HG02678 (cell line): Measurements from ENCODE around the gene STRIP2.
"Not testable (repeated sequence)": the region's sequence is repeated elsewhere in the genome, so short reads cannot be mapped to it uniquely, and the experiment has no call there.

Source experiments
- ATAC-seq: cut with Tn5 transposase; IDR thresholded peaks from one replicate; pipeline ENCODE4 v1.9.1; 2021; ENCODE audit warnings: mild to moderate bottlenecking, moderate library complexity; ENCODE audit not compliant: unreplicated experiment

STRIP2 gene

DNA sequence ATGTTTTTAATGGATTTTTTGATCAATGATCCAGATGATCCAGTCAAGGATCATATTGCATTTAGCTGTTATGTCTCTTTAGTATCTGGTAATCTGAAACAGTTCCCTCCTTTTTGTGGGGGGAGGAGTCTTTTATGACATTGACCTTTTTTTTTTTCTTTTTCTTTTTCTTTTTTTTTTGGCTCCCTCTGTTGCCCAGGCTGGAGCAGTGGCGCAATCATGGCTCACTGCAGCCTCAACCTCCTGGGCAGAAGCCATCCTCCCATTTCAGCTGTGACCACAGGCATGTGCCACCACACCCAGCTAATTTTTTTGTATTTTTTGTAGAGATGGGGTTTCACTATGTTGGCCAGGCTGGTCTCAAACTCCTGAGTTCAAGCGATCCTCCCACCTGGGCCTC lies 90.2 kb downstream of the STRIP2 start:
- not testable (repeated sequence) for ATAC-seq

DNA sequence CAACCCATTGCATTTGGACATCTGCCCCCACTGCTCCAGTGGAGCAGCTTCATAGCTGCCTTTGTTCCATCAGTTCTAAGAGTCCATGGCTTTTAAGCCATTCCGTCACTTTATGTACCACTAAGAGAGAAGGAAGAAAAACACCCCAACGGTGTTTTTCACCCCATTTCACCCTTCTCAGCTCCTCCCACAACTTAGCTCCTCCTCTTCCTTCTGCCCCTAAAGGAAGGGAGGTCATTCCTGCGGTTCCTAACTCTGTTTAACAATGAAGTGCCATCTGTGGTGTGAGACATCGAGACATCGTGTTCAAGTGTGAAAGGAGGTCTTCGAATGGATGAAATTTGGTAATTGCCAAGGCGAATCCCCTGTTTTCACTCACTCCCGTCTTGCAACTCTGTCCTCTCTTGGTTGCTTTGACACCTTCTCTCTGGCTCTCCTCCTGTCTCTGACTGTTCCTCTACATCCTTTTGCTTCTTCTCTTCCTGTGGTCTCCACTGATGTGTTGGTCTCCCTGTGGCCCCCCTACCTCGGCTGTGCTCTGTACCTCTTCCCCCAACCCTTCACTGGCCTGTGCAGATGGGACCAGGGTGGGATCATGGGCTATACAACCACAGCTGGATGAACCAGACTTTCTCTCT lies 91.1 kb downstream of the STRIP2 start:
- no peak for ATAC-seq

DNA sequence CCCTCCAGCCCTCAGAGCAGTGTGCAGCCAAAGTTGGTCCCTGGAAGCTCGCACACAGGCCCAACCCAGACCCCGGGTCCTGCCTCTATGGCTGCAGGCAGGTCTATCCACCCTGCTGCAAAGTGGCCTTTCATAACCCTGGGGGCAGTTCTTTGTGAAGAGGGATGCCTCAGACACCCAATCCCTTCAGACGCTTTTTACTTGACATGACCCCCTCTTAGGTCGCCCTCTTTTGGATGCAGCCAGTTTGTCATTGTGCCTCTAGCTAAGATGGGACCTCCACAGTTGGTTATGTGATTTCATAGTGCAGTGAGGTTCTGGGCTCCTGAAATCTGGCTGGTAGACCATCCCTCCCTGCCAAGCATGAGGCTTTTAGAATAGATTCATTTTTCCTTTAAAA lies 95.4 kb downstream of the STRIP2 start:
- ATAC-seq: no peak

DNA sequence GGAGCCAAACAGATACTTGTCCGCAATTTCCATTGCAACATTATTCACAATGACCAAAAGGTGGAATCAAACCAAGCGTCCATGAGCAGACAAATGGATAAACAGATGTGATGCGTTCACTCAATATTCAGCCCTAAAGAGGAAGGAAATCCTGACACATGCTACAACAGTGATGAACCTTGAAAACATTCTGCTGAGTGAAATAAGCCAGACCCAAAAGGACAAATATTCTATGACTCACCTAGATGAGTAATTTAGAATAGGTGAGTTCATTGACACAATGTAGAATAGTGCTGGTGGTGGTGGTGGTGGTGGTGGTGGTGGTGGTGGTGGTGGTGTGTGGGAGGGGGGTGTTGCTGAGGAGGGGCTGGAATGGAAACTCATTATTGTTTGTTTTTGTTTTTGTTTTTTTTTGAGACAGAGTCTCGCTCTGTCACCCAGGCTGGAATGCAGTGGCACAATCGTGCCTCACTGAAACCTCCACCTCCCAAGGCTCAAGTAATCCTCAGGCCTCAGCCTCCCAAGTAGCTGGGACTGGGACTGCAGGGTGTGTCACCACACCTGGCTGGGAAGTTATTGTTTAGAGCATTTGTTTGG lies 96.7 kb downstream of the STRIP2 start:
- no peak for ATAC-seq

DNA sequence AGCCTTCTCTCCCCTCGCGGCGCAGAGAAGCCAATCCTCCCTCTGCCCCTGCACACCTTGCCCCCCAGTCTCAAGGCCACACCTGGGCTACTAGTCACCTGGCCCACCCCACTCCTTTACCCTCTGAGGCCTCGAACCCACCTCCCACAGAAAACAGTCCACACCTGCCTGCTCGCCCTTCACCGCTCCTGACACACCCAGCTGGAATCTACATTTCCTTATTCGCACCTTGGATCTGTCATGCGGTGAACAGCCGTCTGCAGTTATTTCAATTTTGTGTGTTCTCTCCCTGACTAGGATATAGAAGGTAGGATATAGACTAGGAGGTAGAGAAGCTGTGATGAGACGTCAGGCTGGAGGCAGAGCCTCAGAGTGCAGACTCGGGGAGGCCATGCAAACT lies 97.5 kb downstream of the STRIP2 start:
- no peak for ATAC-seq

DNA sequence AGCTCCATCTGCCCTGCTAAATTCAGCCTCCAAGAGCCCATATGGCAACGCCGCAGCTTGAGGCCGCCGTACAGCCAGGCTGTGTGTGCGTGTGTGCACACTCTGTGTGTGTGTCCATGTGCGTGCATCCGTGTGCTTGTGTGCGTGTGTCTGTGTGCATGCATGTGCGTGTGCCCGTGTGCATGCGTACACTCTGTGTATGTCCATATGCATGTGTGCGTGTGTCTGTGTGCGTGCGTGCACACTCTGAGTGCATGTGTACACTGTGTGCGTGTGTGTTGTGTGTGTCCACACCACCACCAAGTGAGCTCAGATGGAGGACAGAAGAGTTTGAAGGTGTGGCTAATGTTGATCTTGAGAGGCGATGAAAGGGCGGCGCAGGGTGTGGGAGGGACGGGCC lies 98.1 kb downstream of the STRIP2 start:
- no peak for ATAC-seq

DNA sequence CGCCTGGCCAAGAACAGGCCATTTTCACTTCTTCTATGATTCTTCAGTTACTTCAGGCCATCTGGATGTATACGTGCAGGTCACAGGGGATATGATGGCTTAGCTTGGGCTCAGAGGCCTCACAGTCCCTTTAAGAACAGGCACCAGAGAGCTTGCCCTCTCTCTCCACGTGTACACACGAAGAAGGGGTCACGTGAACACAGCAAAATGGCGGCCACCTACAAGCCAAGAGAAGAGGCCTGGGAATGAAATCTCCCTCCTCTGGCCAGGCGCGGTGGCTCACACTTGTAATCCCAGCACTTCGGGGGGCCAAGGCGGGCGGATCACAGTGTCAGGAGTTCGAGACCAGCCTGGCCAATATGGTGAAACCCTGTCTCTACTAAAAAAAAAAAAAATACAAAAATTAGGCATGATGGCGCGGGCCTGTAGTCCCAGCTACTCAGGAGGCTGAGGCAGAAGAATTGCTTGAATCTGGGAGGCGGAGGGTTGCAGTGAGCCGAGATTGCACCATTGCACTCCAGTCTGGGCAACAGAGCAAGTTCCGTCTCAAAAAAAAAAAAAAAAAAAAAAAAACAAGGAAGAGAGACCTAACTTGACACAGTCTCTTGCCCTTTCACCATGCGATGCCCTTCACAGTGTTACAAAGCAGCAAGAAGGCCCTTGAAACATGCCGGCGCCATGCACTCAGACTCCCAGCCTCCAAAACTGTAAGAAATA lies 100.5 kb downstream of the STRIP2 start:
- not testable (repeated sequence) for ATAC-seq

DNA sequence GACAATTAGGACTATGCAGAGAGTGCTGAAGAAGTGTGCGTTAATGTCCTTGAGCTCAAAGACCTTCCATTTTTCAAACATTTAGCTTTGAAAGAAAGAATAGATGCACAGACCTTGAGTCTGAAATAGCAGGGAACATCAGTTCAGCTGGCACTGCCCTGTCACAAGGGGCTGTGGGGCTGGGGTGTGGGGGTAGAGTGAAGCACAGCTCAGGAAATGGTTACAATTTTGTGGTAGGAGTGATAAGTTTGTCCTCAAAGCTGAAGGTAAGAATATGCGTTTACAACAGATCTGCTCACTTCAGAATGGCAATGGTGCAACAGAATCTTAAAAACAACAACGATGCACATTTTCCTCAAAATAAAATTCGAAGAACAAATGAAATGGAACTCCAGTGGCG lies 101.7 kb downstream of the STRIP2 start:
- ATAC-seq: no peak

DNA sequence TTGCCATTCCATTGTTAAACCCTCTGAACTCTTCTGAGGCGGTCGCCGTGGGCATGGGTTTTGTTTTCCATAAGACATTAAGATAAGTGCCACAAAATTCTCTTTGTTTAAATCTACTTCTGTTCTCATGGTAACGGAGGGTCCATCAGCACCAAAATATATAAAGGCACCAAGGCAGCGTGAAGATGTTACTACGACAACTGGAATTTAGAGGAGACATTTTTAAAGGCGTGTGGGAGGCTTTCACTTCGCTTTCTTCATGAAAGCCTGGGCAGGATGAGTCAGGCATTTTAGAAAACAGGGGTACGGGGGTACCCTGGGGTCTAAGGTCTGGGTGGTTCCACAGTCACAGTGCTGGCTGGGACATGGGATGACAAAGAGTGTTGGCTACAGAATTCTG lies 102.1 kb downstream of the STRIP2 start:
- no peak for ATAC-seq
